IPS-18a (cell line): Measurements from ENCODE around the gene TFAP2D.

Experiments
- H3K27ac ChIP-seq: one replicate; pipeline ENCODE4 v1.5.1; 2013; ENCODE audit warnings: low read length
- H3K27me3 ChIP-seq: one replicate; pipeline ENCODE4 v1.6.1; 2013; ENCODE audit warnings: mild to moderate bottlenecking, low read length; ENCODE audit not compliant: control insufficient read depth, insufficient read depth
- H3K36me3 ChIP-seq: one replicate; pipeline ENCODE4 v1.6.1; 2013; ENCODE audit warnings: low read depth, low read length; ENCODE audit not compliant: control insufficient read depth
- H3K4me1 ChIP-seq: one replicate; pipeline ENCODE4 v1.6.1; 2013; ENCODE audit warnings: low read depth, low read length; ENCODE audit not compliant: control insufficient read depth
- H3K4me3 ChIP-seq: one replicate; pipeline ENCODE4 v1.5.1; 2013; ENCODE audit warnings: low read length
- H3K9ac ChIP-seq: one replicate; pipeline ENCODE4 v1.6.1; 2013; ENCODE audit warnings: mild to moderate bottlenecking, low read length, moderate library complexity
- H3K9me3 ChIP-seq: one replicate; pipeline ENCODE4 v1.6.1; 2013; ENCODE audit warnings: low read depth, low read length; ENCODE audit not compliant: control insufficient read depth

TFAP2D gene

GRCh38 chr6:50708664-50709365, 4.5 kb upstream of the TFAP2D start:
- Histone ChIP-seq H3K9ac (no peak overlapping the region), H3K27ac (no peak overlapping the region), H3K4me3 (no peak overlapping the region), H3K9me3 (peaks cover 5% of the 10 kb centered on the region), H3K36me3 (no peaks in the 10 kb centered on the region), H3K4me1 (peaks cover 21% of the 10 kb centered on the region), H3K27me3 (peaks cover 100% of the 10 kb centered on the region)

DNA sequence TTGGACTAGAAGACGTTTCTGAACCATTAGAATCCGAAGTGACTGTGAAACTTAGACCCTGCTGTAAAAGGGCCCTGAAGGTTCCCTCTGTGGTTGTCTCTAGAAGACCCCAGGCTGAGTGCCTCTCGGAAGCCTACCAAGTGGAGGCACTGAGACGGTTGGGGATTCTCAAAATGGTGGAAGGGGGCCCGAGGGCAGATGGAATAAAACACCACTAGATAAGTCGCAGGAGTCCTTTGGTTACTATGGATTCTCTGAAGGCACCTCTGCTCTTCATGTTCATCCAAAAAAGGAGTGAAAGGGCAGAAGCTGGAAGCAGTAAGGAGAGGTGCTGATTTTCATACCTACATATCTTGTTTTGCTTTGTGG, 4.0 kb upstream of the TFAP2D start:
- peaks cover 100% of the 10 kb centered on the region for H3K27me3 ChIP-seq
- H3K9ac ChIP-seq: no peak overlapping the region
- H3K36me3 ChIP-seq: no peaks in the 10 kb centered on the region
- peaks cover 24% of the 10 kb centered on the region for H3K4me1 ChIP-seq
- H3K27ac ChIP-seq: no peak overlapping the region
- peaks cover 5% of the 10 kb centered on the region for H3K9me3 ChIP-seq
- no peak overlapping the region for H3K4me3 ChIP-seq

- Histone ChIP-seq H3K4me3 (no peak overlapping the region), H3K36me3 (no peaks in the 10 kb centered on the region), H3K9me3 (peaks cover 5% of the 10 kb centered on the region), H3K4me1 (peaks cover 25% of the 10 kb centered on the region), H3K27ac (no peak overlapping the region), H3K9ac (no peak overlapping the region), H3K27me3 (peaks cover 100% of the 10 kb centered on the region)
Measured at GRCh38 chr6:50711686-50712085, 1.6 kb upstream of the TFAP2D start.

DNA sequence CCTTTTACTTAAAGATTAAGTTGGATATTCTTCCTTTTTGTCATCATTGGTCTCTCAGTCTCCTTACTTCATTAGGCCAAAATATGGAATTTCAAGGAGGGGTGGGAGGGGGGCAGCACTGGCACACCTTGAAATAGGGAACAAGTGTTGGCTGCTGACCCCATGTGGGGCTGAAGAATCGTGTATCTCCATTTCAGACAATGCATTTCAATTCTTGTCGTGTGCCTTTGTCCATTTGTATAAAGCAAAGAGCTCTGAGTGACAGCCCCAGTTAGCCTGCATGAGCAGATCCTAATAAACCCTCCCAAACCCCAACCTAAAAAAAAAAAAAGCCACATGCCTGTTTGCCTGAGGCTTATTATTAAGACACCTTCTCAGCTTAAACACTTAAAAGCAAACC, 1.0 kb upstream of the TFAP2D start:
- H3K9me3 ChIP-seq: peaks cover 5% of the 10 kb centered on the region
- no peak overlapping the region for H3K9ac ChIP-seq
- peaks cover 100% of the 10 kb centered on the region for H3K27me3 ChIP-seq
- H3K4me1 ChIP-seq: peaks cover 22% of the 10 kb centered on the region
- H3K4me3 ChIP-seq: no peak overlapping the region
- no peak overlapping the region for H3K27ac ChIP-seq
- no peaks in the 10 kb centered on the region for H3K36me3 ChIP-seq

DNA sequence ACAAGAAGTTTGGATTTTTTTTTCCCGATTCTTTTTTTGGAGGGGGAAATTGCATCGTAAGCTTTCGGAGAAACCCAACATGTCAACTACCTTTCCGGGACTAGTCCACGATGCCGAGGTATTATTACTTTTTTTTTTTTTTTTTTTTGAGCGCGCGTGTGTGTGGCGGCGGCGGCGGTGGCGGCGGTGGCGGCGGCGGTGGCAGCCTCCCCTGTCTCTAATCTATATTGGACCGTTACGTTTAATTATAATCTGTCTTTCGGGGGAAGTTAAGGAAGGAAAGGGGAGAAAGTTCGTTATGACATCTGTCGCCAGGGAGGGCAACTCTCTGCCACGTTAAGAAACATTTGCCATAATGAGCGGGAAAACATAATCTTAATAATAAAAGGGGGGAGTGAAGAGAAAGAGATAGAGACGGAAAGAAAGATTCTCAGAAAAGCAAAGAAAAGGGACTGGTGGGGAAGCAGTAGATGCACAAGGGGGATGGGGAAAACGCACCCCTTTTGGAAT, 706 bp downstream of the TFAP2D start:
- Histone ChIP-seq H3K27me3 (peaks cover 100% of the 10 kb centered on the region), H3K4me1 (peaks cover 31% of the 10 kb centered on the region), H3K36me3 (no peaks in the 10 kb centered on the region), H3K27ac (no peak overlapping the region), H3K4me3 (peak overlapping the region; percentile 59), H3K9ac (no peak overlapping the region), H3K9me3 (peaks cover under 1% of the 10 kb centered on the region)

DNA sequence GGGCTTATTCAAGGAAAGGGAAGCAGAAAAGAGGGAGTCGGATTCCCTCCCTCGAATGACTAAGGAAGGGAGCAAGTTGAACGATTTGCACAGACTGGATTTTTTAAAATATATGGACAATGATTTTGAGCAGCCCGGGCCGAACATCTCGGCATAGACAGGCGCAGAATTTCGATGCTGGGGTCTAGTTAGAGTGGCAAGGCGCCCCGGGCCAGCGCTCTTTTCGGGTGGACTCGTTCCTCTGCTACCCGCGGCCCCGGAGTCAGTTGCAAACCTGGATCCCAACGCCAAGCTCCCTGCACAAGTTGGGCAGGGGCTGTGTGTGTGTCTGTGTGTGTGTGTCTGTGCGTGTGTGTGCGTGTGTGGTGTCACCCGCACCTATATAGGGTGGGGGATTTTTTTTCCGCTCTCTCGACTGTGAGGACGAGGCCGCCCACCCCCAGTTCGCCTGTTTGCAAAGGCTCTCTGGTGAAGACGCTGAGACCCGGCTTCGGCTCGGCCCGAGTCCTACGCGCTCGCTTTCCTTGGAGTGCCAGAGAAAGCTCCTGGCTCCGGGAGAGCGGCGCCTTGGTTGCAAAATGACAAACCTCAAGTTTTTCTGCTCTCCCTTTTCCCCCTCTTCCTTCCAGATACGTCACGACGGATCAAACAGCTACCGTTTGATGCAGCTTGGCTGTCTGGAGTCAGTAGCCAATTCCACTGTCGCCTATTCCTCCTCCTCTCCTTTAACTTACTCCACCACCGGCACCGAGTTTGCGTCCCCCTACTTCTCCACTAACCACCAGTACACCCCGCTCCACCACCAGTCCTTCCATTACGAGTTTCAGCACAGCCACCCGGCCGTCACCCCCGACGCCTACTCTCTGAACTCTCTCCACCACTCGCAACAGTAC, 1.4 kb downstream of the TFAP2D start:
- no peak overlapping the region for H3K27ac ChIP-seq
- no peaks in the 10 kb centered on the region for H3K36me3 ChIP-seq
- H3K27me3 ChIP-seq: peaks cover 100% of the 10 kb centered on the region
- H3K9ac ChIP-seq: no peak overlapping the region
- H3K9me3 ChIP-seq: no peaks in the 10 kb centered on the region
- H3K4me3 ChIP-seq: peak overlapping the region; percentile 59
- H3K4me1 ChIP-seq: peaks cover 31% of the 10 kb centered on the region

- no peak overlapping the region for H3K9ac ChIP-seq
- H3K27ac ChIP-seq: no peak overlapping the region
- peaks cover 25% of the 10 kb centered on the region for H3K4me1 ChIP-seq
- H3K9me3 ChIP-seq: no peaks in the 10 kb centered on the region
- no peak overlapping the region for H3K4me3 ChIP-seq
- H3K36me3 ChIP-seq: no peaks in the 10 kb centered on the region
- H3K27me3 ChIP-seq: peaks cover 100% of the 10 kb centered on the region
Measured at GRCh38 chr6:50716899-50717509, 3.7 kb downstream of the TFAP2D start.

GRCh38 chr6:50717734-50718457, 4.6 kb downstream of the TFAP2D start:
- no peaks in the 10 kb centered on the region for H3K36me3 ChIP-seq
- no peak overlapping the region for H3K4me3 ChIP-seq
- no peaks in the 10 kb centered on the region for H3K9me3 ChIP-seq
- H3K4me1 ChIP-seq: peaks cover 30% of the 10 kb centered on the region
- no peak overlapping the region for H3K27ac ChIP-seq
- H3K9ac ChIP-seq: no peak overlapping the region
- peaks cover 100% of the 10 kb centered on the region for H3K27me3 ChIP-seq

- peaks cover 100% of the 10 kb centered on the region for H3K27me3 ChIP-seq
- H3K36me3 ChIP-seq: no peaks in the 10 kb centered on the region
- no peak overlapping the region for H3K27ac ChIP-seq
- H3K4me1 ChIP-seq: peaks cover 35% of the 10 kb centered on the region
- no peaks in the 10 kb centered on the region for H3K9me3 ChIP-seq
- no peak overlapping the region for H3K4me3 ChIP-seq
- no peak overlapping the region for H3K9ac ChIP-seq
Measured at GRCh38 chr6:50718566-50718965, 5.2 kb downstream of the TFAP2D start.

GRCh38 chr6:50720623-50721022, 7.3 kb downstream of the TFAP2D start:
- Histone ChIP-seq H3K4me1 (peaks cover 40% of the 10 kb centered on the region), H3K9ac (no peak overlapping the region), H3K27me3 (peaks cover 100% of the 10 kb centered on the region), H3K9me3 (no peaks in the 10 kb centered on the region), H3K36me3 (no peaks in the 10 kb centered on the region), H3K27ac (no peak overlapping the region), H3K4me3 (no peak overlapping the region)

DNA sequence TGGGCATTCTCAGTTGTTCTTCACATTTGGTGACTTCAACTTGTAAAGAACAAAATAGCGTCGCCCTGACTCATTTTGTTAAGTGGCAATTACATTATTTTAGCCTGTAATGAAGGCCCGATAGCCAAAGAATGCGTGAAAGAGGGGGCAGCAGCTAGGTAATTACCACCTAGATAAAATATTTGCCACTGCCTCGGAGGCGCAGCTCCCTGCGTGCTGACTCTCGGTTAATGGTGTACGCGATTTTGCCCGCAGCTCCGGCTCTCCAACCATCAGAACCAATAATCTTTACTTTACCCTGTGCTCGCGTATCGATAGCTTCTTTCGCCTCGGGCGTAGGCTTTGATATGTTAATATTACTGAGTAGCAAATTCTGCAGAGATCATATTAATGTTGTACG, 8.7 kb downstream of the TFAP2D start:
- H3K9ac ChIP-seq: no peak overlapping the region
- no peaks in the 10 kb centered on the region for H3K9me3 ChIP-seq
- H3K36me3 ChIP-seq: no peaks in the 10 kb centered on the region
- no peak overlapping the region for H3K4me3 ChIP-seq
- peaks cover 33% of the 10 kb centered on the region for H3K4me1 ChIP-seq
- peaks cover 100% of the 10 kb centered on the region for H3K27me3 ChIP-seq
- no peak overlapping the region for H3K27ac ChIP-seq
